ENCODE results near the gene DYNLT4.

GRCh38 chr1:44812822-44813543 is 5.8 kb upstream of the DYNLT4 start:
- TF ChIP-seq EZH2phosphoT487 (IDR thresholded peaks at IDR 0.05; ENCODE audit: low read depth, severe bottlenecking, unreplicated experiment) (no peak), EZH2 (IDR thresholded peaks at IDR 0.05; ENCODE audit: borderline replicate concordance) (no peak)
